DMS 273 (cell line): Measurements from ENCODE around the gene LAMB4.

Source experiments
- DNase-seq: peaks from one replicate; lab custom pipeline; 2025; ENCODE audit not compliant: unreplicated experiment; lab: John Stamatoyannopoulos, UW

LAMB4 gene

DNA sequence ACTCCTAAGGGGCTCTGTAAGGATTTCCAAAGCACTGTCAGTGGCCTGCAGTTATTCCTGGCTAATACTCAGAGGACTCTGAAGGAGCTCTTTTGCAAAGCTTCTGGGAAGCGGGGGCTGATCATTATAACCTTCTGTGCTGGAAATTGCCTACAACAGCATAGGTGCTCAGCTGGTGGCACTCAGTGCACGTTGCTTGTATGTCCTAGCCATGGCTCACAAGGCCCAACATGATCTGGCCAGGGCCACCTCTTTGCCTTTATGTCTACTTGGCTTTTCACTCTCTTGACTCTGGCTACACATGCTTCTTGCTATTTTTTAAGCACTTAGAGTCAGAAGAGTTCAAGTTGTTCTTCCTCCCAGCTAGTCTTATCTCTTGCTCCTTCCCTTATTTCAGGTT lies 17.5 kb downstream of the LAMB4 start:
- DNase-seq = no peak

DNA sequence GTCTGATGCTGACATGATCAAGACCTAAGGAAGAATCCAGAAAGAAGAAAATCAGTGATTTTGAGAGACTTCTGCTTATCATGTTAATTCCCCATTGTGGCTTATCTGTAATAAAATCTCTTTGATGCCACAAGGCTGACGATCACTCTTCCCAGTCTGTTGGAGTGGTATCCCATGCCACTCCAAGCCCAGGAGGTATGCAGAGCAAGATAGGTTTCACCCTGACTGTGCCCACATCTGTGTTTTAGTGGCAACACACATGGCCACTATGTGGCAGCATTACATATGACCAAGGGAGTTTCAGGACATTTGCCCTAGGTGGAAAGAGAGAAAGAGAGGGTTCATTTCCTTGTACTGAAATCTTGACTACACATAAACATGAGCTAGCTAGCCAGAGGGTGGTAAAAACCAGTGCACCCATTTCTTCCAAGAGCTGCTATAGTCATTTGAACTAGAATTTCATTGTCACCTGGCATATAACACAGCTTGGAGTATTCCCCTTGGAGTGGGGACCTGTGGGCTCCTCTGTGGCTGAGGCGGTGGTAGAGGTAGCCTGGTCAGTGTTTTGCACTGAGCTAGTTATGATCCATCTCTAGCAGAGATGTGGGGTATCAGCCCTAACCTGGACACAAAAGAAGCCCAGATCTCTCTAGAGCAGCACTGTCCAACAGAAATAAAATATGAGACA lies 20.8 kb downstream of the LAMB4 start:
- peak; percentile 62 for DNase-seq

DNA sequence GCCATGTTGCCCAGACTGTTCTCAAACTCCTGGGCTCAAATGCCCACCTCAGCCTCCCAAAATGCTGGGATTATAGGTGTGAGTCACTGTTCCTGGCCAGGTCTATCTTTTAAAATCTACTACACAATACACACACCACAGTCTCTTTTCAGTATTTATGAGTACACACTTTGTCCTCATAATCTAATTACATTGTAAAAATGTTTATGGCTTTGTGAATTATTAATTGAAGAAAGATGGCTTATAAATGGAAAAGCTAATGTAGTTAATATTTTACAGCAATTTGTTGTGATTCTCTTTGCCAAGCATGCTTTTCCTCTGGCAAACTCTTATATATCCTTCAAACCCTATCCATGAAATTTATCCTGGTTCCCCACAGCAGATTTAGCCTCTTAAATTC lies 22.0 kb downstream of the LAMB4 start:
- no peak for DNase-seq

DNA sequence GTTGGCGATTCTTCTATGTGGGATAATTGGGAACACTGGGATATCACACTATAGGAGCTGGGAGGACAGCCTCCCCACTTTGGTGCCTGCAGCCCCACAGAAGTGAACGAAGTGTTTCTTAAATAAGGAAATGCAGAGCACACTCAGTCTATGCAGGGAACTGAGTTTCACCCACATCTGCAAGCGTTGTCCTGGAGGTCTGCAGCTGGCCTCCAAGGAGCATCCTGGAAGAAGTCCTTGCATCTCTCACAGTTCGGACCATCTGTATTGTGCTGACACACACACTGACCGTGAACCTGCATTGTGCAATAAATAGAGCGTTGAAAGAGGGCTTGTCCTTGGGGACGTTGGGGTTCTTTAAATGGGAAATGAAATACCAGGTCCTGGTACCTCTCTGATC lies 25.8 kb downstream of the LAMB4 start:
- DNase-seq = no peak

DNA sequence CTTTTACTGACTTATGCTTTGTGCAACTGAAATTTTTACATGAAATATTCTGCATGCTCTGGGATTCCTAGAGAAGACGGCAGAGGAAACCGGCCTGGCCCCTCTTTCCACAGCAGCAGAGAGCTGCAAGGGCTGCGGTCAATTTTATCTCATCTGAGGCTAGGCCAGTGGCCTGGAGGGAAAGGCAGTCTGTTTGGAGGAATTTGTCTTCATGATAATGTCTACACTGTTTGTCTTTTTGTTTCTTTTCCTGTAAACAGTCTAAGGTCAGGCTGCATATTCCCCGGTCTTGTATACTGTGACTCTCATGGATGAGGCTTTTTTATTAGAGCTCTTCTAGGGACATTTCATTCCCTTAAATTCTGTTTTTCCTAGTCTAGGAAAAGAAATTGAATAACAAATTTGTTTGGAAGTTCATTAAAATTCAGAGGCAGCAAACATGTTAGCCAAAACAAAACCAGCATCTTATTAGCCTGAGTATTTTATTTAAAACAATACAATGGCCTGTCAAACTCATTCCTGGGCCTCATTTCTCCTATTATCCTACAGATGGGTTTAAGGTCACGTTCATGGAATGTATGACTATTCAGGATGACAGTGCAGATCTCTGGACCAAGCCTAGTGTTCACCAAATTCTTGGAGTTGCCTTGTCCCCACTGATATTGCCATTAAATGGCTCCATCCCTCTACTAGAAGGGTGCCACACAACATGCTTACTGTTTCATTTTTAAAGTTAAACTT lies 26.4 kb downstream of the LAMB4 start:
- no peak for DNase-seq

DNA sequence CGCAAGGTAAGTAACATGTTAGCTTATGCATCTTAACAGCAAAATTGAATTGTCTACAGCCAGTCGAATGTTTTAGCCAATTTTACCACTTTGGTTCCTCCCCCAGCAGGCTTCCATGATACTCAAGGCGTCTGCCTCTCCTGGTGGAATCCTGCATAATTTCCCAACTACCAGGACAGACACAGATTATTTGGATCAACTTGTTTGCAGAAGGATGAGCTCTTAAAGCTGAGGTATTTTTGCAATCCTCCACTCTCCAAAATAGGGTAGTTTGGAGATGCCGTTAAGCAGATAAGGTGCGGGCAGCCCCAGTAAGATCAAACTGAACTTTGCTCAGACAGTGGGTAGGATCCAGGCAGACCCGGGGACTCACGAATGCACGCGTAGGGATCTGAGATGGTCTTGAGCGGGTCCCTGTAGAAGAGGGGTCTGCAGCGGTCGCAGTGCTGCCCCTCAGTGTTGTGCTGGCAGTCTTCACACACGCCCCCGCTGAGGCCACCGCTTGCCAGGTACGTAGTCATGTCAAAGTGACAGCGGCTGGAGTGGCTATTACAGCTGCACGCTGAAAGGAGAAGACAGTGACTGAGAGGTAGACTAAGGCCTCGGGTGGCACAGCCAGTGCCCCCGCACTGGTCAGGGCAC lies 27.4 kb downstream of the LAMB4 start:
- DNase-seq = no peak

DNA sequence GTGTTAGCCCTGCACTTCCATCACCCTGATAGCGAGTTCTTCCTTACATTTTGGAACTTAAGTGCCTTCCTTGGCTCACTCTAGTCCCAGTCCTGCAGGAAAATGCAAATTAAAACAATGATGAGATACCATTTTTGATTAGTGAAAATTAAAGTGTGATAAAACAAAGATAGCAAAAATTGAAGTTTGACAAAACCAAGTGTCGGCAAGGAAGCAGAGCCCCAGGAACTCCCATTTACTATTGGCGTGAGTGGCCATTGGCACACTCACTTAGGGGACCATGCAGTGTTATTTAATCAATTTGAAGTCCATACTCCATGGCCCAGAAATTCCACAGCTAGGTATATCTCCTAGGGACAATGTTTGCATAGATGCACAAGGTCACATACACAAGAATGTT lies 28.4 kb downstream of the LAMB4 start:
- DNase-seq = no peak

DNA sequence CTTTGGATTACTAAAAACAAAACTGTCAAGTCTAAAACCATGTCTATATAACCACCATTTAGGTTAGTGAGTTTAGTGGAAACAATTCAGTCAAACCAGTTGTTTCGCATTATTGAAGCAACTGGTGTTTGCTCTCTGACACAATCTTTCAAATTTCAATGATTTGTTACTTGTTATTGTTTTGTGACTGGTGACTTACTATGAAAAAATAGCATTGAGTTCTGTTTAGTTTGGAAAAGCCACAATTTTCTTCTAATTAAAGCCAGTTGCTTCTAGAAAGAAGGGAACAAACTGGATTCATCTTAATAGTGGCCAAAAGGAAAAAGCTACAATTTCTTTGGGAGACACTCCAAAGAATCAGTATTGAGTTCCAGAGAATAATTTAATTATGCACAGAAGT lies 30.4 kb downstream of the LAMB4 start:
- DNase-seq = no peak

DNA sequence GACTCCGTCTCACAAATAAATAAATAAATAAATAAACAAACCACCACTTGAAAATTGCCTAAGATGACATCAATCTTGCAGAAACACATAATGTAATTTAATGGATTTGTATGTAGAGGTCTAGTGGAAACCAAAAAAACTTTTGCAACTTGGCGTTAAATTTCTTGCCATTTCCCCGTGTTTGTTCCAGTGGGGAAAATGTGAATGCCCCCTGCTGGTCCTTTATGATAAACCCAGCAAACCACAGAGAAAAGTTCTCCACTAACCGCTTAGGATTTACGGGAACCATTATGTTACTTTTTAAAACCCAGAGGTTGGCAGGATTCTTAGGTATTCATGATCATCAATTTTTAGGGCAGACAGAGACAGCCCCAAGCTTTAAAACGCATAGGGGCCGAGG lies 32.5 kb downstream of the LAMB4 start:
- peak; percentile 48 for DNase-seq

DNA sequence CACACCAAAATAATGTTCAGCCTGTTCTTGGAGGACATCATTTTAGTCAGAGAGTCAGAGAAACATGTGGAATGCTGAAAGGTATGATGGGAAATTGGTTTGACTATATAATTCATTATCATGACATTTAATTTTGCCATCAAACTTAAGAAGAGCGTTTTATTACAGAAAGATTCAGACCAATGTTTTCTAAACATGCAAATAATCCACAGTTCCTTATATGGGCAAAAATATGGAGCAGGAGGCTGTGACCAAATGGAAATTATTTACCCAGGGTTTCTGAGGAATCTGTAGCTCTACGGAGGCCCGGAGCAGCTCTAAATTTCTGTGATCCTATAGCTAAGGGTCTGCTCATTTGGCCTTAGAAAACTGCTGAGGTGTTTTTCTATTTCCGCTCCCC lies 33.2 kb downstream of the LAMB4 start:
- no peak for DNase-seq

DNA sequence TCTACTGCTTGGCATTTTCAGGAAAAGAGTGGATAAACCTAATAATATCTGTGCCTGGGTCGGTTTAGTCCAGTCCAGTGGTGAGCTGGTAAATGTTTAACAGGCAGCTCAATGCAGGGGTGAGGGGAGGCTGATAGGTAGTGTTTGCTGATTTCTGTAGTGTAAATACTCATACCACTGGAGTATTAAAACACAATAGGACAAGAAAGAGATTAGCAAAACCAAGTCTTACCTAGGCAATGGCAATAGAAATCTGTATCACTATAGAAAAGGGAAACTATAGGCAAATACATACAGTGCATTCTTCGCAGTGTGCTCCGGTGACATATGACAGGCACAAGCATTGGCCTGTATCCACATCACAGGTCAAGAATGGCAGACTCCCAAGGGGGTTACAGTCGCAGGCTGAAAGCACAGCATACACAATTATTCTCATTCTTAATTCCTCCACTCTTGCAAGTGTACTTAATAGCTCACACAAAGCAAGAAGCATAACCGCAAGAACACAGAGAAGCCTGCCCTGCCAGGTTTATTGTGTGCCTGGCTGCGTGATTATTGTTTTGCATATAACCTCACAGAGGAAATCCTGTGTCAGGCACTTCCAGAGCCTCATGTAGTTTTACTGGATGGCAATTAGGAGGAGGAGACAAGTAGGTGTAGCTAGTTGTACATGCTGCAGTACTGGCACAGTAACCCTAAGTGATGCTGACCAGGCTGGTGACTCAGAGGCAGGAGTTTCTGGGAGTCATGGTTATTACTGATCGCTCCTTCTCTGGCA lies 35.0 kb downstream of the LAMB4 start:
- DNase-seq = peak; percentile 68

DNA sequence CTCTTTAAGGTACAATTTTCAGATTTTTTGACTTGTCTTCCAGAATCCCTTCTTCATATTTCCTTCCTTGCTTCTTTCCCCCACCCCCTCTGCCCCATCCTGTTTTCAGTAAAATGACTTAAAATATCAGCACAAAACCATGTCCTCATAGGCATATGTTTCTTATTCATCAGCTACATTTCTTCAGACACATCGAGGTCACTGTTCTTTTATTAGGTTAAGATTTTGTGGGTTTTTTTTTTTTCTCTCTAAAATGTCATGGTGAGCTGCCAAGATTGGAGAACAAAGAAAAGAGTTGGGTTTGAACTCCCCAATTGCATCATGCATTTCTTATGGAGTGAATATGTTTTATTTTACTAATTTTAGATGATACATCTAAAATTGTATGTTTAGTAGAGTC lies 35.8 kb downstream of the LAMB4 start:
- no peak for DNase-seq

DNA sequence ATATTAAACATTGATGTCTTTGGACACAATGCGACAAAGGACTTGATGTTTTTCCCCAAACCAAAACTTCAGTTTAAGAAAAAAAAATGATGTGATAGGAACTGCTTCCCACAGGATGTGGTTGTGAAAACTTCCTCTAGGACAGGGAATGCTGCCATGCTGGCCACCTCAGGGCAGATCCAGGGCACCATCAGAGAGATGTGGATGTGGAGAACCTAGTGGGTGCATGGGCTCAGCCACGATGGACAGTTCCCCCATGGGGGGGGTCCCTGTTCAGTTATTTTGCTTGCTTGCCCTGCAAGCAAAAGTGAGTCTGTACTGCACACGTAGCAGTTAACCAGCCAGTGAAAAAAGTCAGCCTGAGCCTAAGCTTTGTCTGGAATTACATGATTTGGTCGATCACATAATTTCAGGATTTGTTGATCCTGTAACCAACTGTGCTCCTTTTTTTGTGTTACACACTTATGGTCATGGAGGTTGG lies 36.3 kb downstream of the LAMB4 start:
- no peak for DNase-seq

DNA sequence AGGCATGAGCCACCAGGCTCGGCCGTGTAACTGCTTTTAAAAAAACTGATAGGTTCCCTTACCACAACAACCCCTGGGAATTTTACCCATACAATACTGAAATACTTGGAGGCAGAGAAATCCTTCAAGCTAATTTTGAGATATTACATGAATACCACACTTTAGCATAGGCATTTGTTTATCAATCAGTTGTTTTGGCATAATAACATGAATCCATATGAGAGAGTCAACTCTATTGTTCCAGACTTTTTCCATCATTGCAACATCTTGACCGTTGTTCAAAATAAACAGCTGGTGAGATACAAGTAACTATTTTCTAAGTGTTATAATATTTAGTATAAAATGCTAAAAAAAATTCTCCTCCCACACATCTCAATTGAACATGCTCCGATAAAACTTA lies 36.8 kb downstream of the LAMB4 start:
- DNase-seq = no peak

DNA sequence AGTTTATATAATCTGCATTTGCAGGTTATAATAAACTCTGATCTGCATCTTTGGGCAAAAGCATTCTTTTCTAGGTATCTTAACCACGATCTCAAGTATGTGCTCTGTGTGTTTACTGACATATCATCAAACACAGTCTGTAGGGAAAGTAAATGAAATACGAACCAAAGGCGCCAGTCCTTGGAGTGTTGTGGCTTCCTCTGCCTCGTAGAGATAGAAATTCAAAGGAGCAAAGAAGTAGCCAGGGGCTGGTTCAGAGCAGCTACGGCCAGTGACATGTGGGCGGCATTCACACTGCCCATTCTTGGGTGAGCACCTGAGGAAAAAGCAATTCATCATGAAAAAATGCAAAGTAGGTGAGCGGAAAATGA lies 38.7 kb downstream of the LAMB4 start:
- no peak for DNase-seq

DNA sequence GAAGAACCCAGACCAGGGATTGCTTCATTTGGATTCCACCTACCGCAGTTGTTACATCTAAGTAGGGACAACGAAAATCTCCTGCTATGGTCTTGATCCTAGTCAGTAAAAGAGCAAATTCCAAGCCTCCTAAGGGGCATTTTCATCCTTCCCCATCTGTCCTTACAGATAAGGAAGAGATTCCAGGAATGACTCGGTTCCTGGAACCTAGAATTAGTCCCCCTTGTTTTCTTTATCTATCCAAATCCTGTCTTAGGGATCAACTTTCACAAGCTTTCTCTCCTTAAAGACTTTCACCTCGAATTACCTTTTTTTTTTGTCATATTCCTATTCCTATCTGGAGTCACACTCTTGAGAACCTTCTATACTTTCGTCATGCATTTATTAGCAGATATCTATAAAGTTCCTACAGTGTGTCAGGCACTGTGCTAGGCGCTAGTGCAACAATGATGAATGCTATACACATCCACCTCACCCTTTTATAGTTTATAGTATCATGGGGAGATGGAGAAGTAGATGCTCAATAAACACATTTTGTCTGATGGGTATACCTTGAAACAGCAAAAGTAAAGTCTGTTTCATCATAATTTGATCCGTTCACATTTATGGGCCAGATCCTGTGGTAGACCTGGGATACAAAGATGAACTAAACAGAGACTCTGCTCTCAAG lies 39.2 kb downstream of the LAMB4 start:
- DNase-seq = no peak

DNA sequence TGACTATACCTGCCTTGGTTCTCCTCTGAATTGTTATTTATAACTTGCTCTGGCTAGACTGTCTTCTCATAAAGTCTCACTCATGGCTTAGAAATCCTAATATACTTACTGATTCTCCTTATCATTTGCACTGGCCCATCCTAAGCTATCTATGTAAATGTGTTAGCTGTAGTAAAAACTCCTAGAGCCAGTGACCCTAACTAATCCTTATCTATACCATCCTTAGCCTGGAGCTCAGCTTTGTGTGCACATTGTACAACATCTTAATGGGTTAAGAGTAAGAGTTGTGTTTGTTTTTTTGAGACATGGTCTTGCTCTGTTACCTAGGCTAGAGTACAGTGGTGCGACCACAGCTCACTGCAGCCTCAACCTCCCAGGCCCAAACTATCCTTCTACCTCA lies 40.8 kb downstream of the LAMB4 start:
- no peak for DNase-seq

DNA sequence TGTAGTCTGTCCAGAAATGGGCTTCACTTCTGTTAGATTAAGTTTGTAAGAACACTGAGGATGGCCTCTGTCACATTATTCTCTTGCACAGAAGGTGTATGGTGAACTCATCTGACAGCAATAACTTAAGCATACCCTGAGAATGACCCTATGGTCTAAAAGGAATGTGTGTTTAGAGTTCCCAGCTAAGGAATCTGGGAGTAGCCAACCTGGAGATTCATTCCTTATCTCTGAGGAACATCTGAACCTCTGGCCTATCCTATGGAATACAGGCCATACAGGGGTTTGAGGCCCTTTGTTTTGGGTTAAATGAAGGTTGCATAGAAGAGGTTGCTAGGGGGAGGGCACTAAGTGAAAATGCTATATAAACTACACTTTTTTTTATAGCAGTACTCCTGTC lies 41.4 kb downstream of the LAMB4 start:
- DNase-seq = no peak

DNA sequence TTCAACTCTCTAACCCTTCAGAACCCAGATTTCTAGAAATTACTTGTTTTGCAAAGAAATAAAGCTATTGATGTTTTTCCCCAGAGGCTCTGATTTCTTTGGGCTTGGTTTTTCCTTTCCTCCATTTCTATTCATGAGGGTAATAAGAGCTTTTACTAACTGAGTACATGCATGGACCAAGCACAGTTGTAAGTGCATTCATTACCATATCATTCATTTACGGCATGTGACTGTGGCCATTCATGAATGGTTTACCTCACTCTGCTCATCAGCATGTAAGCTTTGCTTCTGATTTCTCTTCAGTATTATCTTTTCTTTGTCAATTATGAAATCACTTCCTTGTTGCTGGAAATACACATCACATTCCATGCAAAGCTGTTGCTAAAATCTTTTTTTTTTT lies 42.4 kb downstream of the LAMB4 start:
- DNase-seq = peak; percentile 13

DNA sequence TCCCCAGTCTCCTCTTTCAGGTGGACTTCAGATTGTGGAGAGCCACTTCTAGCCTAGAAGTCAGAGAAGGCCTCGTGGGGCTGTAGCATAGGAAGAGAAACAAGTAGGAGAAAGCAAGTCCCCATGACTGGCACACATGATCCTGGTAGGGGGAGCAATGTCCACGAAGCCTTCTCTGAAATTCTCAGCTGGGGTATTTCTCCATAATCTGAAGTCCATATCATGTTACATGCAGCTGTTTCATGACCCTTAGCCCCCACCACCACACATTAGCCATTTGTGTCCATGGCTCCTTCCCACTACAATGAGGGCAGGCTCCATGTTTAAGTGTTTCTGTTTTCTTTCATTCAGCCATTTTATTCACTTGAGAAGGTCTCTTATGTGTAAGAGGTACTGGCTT lies 43.2 kb downstream of the LAMB4 start:
- DNase-seq = no peak

DNA sequence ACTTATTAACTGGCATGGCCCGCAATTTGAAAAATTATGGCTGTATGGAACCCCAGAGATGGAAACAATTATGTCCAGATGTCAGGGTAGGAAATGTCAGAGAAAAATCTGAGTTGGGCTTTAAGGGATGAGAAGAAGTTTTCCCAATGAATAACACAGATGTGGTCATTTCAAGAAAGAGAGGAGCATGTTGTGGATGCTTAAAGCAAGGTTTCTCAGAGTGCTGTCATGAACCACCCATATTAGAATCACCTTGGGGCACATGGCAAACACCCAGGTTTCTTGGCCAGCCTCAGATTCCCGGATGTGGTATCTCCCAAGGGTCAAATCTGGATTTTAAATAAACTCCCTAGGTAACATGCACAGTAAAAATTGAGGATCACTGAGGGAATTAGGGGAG lies 43.6 kb downstream of the LAMB4 start:
- no peak for DNase-seq
